UCSD-AML1 (cell line): ENCODE data around the gene TIPRL.

Experiments
- DNase-seq: peaks from one replicate; lab custom pipeline; 2025; ENCODE audit not compliant: unreplicated experiment; lab: John Stamatoyannopoulos, UW

Gene TIPRL

DNA sequence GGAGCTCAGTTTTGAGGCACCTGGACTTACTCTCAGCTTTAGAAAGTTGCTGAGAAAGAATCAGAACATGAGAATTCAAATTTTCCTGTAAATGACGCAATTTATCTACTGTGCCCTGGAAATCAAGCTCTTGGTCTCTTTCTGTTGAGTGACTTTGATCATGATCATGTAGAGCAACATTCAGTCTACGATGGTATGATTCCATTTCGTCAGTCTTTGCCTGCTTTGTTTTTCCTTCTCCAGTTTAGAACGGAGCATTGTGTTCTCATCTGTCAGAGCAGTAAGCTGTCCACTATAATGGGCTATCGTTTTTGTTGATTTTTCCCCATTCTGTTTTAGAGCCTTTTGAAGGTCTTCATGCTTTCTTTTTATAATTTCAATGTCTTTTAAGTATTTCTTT is 67.7 kb downstream of the TIPRL start:
- no peak for DNase-seq
